ENCODE measurements around the gene ATF7IP.
A peak's percentile ranks its signal among the peaks of the same experiment; 100 is the strongest.

Gene ATF7IP

DNA sequence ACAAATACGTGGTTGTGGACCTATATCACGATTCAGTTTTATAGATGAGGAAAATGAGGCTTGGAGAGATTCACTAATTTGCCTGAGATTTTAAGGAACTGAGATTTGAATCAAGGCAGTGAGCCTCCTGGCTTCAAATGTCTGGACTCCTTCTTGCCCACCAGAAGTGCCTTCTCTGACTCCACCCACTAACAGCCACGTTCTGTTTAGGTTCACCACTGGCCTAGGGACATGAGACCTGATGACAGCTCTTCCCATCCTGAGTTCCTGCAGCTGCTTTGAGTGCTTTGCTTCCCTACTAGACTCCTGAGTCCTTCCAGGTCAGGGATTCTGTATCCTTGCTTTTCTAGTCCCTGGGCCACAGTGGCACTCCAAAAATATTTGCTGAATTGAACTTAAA is 145.1 kb downstream of the ATF7IP start:
- H3K4me3 ChIP-seq (ENCODE audit: control insufficient read depth, low read depth, low read length): no peak overlapping the region
- no peak for DNase-seq (ENCODE audit: low read depth)
- TF ChIP-seq, protein P1, sequence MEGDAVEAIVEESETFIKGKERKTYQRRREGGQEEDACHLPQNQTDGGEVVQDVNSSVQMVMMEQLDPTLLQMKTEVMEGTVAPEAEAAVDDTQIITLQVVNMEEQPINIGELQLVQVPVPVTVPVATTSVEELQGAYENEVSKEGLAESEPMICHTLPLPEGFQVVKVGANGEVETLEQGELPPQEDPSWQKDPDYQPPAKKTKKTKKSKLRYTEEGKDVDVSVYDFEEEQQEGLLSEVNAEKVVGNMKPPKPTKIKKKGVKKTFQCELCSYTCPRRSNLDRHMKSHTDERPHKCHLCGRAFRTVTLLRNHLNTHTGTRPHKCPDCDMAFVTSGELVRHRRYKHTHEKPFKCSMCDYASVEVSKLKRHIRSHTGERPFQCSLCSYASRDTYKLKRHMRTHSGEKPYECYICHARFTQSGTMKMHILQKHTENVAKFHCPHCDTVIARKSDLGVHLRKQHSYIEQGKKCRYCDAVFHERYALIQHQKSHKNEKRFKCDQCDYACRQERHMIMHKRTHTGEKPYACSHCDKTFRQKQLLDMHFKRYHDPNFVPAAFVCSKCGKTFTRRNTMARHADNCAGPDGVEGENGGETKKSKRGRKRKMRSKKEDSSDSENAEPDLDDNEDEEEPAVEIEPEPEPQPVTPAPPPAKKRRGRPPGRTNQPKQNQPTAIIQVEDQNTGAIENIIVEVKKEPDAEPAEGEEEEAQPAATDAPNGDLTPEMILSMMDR (conservative IDR thresholded peaks at IDR 0.05; ENCODE audit: control insufficient read depth, insufficient read depth, low read depth, low read length): no peak

DNA sequence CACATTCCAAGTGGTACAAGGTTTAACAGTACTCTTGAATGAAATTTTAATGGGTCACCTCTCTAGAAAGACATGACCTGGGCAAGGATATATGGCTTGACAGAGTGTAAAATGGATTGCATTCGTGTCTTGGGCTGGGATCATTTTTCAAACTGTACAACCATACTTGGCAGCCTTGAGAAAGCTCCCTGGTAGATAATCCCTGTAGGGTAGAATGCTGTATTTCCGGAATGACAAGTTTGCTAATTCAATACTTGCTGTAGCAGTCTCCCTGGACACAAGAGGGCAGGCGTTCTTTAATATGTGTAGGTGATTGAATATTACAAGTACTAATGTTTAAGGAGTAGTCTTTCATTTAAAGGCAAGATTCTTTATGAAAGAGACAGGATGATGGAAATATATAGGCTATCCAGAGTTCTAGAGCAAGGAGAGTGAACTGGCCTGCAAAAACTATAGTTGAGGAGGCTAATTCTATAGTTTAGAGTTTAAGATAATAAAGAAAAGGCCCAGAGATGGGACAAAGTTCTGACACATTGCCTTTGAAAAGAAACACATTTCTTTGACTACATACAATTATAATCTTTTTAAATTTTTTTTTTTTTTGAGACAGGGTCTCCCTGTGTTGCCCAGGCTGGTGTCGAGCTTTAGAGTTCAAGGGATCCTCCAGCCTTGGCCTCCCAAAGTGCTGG is 148.8 kb downstream of the ATF7IP start:
- TF ChIP-seq, protein P1 (conservative IDR thresholded peaks at IDR 0.05; ENCODE audit: control insufficient read depth, insufficient read depth, low read depth, low read length): peak; percentile 26
- H3K4me3 ChIP-seq (ENCODE audit: control insufficient read depth, low read depth, low read length): no peak overlapping the region
- peak; percentile 7 for DNase-seq (ENCODE audit: low read depth)

DNA sequence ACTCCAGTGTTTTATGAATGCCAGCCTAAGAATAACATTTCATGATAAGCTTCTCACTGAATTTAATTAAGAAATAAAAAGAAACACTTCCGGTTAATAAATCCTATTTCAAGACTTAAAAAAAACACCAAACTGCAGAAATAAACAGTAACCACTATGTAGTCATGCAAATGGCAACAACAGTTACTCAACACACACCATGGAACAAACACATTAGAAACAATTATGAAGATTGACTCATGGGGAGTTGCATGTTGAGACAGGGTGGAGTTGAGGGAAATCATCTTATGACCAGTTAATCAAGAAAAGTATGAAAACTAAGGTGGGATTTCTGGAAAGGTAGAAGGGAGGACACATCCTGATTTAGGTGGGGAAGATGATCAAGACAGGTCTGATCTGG is 149.5 kb downstream of the ATF7IP start:
- H3K4me3 ChIP-seq (ENCODE audit: control insufficient read depth, low read depth, low read length): no peak overlapping the region
- TF ChIP-seq, protein P1 (conservative IDR thresholded peaks at IDR 0.05; ENCODE audit: control insufficient read depth, insufficient read depth, low read depth, low read length): no peak
- DNase-seq (ENCODE audit: low read depth): peak; percentile 49

DNA sequence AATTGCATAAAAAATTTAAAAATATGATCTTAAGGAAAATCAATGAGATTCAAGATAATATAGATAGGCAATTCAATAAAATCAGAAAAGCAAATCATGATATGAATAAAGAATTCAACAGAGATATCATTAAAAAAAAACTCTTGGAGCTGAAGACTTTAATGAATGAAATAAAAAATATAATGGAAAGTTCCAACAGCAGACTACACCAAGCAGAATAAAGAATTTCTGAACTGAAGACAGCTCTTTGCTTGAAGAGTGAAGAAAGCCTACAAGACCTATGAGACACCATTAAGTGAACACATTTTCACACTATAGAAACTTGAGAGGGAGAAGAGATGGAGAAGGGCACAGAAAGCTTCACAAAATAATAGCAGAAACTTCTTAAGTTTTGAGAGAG is 156.3 kb downstream of the ATF7IP start:
- DNase-seq (ENCODE audit: low read depth): no peak
- TF ChIP-seq, protein P1 (conservative IDR thresholded peaks at IDR 0.05; ENCODE audit: control insufficient read depth, insufficient read depth, low read depth, low read length): no peak
- H3K4me3 ChIP-seq (ENCODE audit: control insufficient read depth, low read depth, low read length): no peak overlapping the region

DNA sequence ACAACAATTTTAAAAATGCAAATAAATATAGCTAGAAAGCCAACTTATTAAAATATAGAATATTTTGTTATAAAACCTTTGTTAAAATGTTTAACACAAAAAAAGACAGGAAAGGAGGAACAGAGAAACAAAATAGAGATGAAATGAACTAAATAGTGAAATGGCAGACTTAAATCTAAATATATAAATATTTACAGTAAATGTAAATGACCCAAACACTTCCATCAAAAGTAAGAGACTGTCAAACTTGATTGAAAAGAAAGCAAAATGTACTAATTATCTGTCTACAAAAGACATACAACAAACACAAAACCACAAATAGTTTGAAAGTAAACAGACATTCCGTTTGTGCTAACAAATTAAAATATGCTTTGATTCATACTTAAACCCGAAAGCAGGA is 160.5 kb downstream of the ATF7IP start:
- TF ChIP-seq, protein P1 (conservative IDR thresholded peaks at IDR 0.05; ENCODE audit: control insufficient read depth, insufficient read depth, low read depth, low read length): no peak
- no peak overlapping the region for H3K4me3 ChIP-seq (ENCODE audit: control insufficient read depth, low read depth, low read length)
- DNase-seq (ENCODE audit: low read depth): no peak

DNA sequence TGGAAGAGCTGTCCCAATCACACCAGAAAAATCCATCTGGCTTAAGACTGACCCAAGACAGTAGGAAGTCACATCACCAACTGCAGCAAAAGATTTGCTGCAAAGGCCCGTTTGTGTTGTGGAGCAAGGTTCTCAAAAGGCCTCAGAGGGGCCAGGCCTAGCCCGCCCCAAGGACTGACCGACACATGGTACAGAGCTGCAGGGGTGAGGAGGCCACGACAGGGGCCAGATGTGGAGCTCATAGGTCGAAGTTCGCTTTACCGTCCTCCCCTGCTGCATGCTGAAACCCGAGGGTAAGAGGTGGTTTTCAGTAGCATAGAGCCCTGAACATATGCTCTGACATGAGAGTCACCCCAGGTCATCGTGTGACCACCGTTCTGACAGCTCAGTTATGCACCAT is 166.7 kb downstream of the ATF7IP start:
- no peak for DNase-seq (ENCODE audit: low read depth)
- TF ChIP-seq, protein P1 (conservative IDR thresholded peaks at IDR 0.05; ENCODE audit: control insufficient read depth, insufficient read depth, low read depth, low read length): no peak
- H3K4me3 ChIP-seq (ENCODE audit: control insufficient read depth, low read depth, low read length): no peak overlapping the region

DNA sequence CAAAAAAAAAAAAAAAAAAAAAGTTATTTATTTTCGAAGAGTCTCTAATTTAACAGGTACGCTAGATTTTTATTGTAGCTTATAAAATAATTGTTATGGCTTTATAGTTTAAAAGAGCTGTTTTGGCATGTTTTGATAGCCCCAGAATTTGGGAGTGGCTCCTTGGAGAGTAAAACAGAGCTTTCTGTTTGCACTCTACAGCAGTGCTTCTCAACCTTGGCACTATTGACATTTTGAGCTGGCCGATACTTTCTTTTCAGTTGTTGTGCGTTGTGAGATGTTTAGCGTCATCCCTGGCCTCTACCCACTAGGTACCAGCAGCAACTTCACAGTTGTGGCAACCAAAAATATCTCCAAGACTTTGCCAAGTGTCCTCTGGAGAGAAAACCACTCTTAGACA is 171.6 kb downstream of the ATF7IP start:
- no peak for DNase-seq (ENCODE audit: low read depth)
- TF ChIP-seq, protein P1 (conservative IDR thresholded peaks at IDR 0.05; ENCODE audit: control insufficient read depth, insufficient read depth, low read depth, low read length): no peak
- H3K4me3 ChIP-seq (ENCODE audit: control insufficient read depth, low read depth, low read length): no peak overlapping the region
